SIG-M5 treated with dmso at 0.1 percent for 504 hours (cell line): Measurements from ENCODE around the gene LSAMP.
"Not testable (repeated sequence)": the region's sequence is repeated elsewhere in the genome, so short reads cannot be mapped to it uniquely, and the experiment has no call there.

Source experiments
- DNase-seq: peaks from one replicate; lab custom pipeline; 2025; ENCODE audit not compliant: unreplicated experiment; lab: John Stamatoyannopoulos, UW

The LSAMP gene

GRCh38 chr3:115819785-115820384, 625.4 kb downstream of the LSAMP start:
- peak; percentile 83 for DNase-seq

DNA sequence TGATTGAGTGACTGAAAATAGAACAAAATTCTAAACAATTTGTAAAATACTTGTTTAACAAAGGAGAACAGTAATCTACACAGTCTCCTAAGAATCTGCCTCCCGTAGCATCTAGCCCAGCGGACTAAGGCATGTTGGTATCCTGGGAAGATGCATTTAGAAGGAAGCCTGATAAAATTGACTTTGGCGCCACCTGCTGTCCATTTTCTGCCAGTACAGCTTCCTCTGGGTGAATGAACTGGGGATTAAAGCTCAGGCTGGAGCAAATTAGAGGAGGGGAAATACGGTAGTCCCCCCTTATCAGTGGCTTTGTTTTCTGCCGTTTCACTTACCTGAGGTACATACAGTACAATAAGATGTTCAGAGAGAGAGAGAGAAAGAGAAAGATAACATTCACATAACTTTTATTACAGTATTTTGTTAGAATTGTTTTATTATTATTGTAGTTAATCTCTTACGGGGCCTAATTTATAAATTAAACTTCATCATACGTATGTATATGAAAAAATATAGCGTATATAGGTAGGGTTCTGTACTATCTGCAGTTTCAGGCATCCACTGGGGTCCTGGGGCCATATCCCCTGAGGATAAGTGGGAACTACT, 630.4 kb downstream of the LSAMP start:
- DNase-seq, result peak; percentile 38

GRCh38 chr3:115814006-115814405, 631.3 kb downstream of the LSAMP start:
- no peak for DNase-seq

GRCh38 chr3:115808816-115809215, 636.5 kb downstream of the LSAMP start:
- no peak for DNase-seq

DNA sequence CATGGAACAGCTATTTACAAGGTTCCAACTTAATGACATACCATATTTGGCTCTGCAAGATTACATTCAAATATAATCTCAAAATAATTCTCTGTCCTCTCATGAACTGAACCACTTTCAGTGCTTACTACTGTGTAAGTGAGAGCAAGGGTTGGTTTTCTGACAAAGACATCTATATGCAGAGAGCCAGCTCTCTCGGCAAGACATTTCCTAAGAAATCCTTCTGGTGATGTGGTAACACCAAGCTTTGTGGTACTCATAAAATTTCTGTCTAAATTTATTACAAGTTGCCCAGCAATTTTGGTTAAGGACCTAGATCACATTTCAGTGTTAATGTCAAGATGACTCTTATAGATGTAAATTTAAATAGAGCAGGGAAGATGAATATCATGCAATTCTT, 637.0 kb downstream of the LSAMP start:
- DNase-seq, result no peak

DNA sequence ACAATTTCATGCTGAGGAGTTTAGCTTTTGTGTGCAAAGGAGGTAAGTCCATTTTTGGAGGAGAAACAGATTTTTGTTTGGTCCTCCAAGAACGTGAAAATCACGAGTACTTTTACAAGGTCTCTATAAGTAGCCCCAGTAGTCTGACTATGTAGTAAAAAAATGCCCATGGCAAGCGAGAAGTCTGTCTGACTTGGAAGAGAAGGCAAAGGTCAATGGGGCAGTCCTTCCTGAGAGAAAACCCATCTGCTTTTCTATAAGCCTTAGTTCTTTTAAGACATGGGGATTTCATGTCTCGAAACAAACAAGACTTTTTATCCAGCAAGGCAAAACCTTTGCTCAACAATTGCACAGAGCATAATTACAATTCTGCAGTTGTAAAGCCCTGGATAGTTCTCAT, 638.8 kb downstream of the LSAMP start:
- DNase-seq, result no peak

DNA sequence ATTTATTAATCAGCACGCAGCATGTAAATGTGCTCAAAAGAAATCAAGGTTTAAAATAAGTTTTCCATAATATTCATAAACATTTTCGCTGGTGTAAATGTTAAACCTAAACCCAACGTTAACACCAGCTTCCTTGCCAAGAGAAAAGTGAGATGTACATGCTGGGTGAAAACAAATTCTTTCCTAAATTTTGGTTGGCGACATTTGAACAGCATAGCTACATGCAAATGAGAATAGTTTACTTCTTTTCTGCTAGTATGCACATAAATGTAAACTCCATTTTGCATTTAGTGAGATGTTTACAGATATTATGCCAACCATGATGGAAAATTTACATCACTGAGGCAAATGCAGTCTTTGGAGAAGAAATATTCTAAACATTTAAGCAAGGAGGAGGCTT, 639.8 kb downstream of the LSAMP start:
- DNase-seq, result no peak

GRCh38 chr3:115804713-115805119, 640.6 kb downstream of the LSAMP start:
- no peak for DNase-seq

DNA sequence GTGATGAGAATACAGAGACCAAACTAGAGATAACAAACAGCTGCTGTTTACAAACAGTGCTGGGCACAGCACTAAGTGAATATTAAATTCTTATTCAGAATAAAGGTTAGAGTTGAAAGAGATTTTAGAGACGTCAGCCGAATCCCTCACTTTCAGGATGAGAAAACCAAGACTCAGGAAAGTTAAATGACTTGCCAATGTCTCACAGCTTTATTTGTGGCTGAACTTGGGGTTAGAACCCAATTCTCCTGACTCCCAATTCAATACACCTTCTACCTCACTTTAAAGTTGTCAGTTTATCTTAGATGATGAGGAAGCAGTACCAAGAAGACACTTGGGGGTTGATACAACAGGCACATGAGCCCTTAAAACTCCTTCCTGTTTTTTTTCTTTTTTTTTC, 641.1 kb downstream of the LSAMP start:
- DNase-seq, result no peak

GRCh38 chr3:115803661-115804060, 641.6 kb downstream of the LSAMP start:
- DNase-seq, result no peak

GRCh38 chr3:115800489-115801075, 644.7 kb downstream of the LSAMP start:
- DNase-seq, result no peak

GRCh38 chr3:115800065-115800464, 645.2 kb downstream of the LSAMP start:
- DNase-seq, result not testable (repeated sequence)

- no peak for DNase-seq
Observed at GRCh38 chr3:115792206-115792955, 652.9 kb downstream of the LSAMP start.

- not testable (repeated sequence) for DNase-seq
Observed at GRCh38 chr3:115791271-115792153, 653.8 kb downstream of the LSAMP start.

GRCh38 chr3:115790759-115791158, 654.5 kb downstream of the LSAMP start:
- DNase-seq, result peak; percentile 3

DNA sequence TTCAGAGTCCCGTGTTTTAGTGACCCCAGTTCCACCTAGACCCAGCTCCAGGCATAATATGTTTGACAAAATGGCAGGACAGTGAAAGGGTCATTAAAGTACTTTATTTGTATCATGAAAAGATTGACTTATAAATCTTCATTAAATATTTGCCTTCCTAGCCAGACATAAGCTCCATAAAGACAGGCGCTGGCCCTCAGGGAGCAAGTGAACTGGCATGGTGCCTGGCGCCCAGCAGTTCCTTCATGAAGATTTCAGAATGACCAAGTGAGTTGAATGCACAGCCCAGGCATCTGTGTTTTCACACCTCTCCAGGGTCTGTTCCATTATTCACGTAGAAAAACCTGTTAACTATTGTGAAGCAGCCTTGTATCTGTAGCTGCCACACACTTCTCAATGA, 655.8 kb downstream of the LSAMP start:
- DNase-seq, result no peak

DNA sequence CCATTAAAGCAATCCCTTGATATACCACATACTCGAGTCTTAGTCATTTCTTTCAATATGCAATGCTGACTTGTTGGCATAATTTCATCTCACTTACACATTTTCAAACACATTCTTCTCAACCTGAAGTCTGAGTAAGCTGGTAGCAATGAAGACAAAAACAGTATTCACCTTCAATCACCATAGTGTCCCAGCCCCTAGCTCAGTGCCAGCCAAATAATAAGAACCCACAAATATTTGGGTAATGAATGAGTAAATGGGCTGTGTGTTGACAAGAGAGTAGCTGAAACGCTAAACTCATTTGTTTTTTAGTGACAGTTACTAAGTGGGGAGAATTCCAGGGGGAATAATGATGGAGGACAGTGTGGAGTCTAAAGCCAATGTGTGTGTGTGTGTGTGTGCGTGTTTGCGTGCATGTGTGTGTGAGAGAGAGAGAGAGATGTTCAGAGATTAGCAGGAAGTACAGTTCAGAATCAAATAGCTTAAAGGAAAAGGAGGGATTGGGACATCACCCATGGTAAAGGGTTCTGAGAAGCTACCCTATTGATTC, 656.3 kb downstream of the LSAMP start:
- DNase-seq, result no peak

DNA sequence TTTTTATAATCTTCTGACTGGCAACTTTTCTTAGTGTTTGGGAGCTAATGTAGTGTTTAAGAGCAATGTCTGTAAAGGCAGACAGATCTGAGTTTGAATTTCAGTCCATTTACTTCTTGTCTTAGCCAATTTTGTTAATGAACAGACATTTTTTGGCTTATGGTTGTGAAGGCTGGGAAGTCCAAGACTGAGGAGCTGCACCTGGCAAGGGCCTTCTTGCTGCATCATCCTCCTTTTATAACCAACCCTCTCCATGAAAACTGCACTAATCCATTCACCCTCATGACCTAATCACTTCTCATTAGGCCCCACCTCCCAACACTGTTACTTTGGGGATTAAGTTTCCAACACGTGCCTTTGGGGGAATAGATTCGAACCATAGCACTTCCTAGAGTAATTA, 657.5 kb downstream of the LSAMP start:
- DNase-seq, result no peak

GRCh38 chr3:115785782-115786181, 659.5 kb downstream of the LSAMP start:
- no peak for DNase-seq

GRCh38 chr3:115784739-115785536, 660.3 kb downstream of the LSAMP start:
- no peak for DNase-seq
